Activated CD4-positive, alpha-beta T cell treated with anti-CD3 and anti-CD28 coated beads for 1 hour (primary cell): ENCODE results near the gene ZC3H7B.

Source experiments
- DNase-seq: peaks from one replicate; pipeline ENCODE4 v3.0.0-alpha.2; 2020

Gene ZC3H7B

DNA sequence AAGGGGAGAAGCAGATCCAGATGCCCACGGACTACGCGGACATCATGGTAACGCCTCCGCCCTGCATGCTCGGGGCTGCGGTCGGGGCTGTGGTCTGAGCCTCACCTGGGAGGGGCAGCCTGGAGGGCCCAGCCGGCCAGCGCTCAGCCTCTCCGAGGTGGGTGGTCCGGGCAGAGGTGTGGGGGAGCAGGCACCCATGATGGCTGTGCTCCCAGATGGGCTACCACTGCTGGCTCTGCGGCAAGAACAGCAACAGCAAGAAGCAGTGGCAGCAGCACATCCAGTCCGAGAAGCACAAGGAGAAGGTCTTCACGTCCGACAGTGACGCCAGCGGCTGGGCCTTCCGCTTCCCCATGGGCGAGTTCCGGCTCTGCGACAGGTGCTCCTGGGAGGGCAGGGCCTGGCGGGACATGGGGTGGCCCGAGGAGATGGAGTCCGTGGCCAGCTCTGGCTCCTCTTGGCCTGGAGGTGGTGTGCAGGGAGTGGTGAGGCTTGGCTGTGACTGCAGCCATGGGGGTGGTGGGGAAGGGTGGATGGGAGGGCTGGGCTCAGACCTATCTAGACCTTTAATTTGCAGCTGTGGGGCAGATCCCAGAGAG, 55.2 kb downstream of the ZC3H7B start:
- no peak for DNase-seq

DNA sequence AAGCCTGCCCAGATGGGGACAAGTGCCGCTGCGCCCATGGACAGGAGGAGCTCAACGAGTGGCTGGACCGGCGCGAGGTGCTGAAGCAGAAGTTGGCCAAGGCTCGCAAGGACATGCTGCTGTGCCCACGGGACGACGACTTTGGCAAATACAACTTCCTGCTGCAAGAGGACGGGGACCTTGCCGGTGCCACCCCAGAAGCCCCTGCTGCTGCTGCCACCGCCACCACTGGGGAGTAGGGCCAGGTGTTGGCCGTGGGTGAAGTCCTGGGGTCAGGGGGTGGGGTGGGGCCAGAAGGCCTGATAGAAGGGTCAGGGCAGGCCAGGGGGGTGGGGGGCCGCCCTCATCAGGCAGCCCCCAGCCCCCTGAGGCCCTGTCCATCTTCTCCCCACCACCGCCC, 55.9 kb downstream of the ZC3H7B start:
- no peak for DNase-seq

DNA sequence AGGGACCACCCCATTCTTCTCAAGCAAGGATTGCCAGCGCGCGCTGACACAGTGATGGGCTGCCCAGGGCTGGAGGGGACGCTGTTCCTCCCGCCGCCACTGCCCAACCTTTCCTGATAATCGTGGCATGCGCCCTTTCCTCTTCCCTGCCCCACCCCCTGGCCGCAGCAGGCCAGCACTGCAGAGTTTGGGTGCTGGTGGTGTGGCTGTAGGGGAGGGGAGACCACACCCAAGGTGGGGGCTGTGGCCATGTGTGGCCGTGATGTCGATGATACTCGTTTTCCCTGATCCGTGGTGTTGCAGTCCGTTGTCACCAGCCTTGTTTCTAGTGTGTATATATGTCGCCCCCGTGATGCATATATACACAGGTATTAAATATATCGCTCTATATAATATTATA, 57.6 kb downstream of the ZC3H7B start:
- DNase-seq = no peak

DNA sequence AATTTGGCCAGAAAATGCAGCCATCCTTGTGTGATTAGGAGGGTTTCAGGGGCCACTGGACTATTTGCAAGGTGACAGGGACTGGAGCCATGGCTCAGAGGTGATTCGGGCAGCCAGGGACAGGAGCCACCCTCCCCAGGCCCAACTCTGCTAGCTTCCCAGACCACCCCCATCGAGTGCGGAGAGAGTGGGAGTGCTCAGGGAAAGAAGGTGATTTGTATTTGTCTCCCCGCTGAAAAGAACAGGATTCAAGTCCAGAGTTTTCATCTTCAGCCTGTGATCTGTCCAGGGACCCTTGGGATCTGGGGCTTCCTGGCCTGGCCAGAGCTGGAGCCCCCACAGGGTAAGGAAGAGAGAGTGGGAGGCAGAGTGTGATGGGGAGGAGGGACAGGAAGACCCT, 58.1 kb downstream of the ZC3H7B start:
- DNase-seq = no peak

DNA sequence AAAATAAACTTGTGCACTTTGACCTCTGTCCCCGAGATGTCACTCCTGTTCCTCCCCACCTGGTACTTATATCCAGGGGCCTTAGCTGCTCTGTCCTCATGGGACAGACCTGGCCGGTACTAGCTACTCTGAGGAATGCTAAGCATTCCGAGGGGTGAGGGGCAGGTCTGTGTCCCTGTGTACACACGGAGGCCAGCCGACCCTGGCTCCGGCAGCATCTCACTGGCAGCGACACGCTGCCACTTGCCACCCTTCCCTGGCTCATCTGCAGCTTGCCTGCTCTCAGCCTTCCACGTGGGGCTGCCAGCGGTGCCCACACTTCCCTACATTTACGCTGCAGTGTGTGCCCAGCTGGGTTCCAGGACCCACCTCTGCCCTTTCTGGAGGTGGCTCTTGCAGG, 58.8 kb downstream of the ZC3H7B start:
- no peak for DNase-seq

DNA sequence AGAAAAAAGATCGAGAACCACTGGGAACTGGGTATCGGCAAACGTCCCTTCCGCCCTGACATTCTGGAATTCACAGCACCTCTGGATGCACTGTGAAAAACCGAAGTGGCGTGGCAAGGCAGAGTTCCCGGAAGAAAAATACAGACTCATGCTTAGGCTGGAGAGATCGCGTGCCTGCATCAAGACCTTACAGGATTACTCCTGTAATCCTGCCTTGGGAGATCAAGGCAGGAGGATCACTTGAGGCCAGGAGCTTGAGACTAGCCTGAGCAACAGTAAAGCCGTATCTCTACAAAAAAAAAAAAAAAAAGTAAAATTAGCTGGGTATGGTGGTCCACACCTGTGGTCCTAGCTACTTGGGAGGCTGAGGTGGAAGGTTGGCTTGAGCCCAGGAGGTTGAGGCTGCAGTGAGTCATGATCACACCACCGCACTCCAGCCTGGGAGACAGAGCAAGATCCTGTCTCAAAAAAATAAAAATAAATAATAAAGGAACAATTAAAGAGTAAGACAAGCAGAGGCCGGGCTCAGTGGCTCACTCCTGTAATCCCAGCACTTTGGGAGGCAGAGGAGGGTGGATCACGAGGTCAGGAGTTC, 60.5 kb downstream of the ZC3H7B start:
- no peak for DNase-seq

DNA sequence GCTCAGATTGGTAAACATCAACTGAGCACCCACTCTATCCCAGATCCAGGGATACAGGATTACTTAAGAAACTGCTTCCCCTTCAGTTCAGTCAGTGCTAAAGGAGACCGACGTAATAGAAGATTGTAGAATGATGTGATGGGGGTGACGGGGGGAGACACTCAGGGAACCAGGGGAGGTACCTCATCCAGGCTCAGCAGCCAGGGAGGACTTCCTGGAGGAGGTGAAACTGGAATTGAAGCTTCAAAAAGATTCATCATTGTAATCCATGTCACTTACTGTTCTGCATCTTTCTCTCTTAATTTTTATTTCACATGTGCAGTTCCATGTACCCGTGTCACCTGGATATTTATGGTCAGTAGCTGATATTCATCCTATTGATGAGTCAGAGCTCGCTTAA, 61.3 kb downstream of the ZC3H7B start:
- DNase-seq = no peak

DNA sequence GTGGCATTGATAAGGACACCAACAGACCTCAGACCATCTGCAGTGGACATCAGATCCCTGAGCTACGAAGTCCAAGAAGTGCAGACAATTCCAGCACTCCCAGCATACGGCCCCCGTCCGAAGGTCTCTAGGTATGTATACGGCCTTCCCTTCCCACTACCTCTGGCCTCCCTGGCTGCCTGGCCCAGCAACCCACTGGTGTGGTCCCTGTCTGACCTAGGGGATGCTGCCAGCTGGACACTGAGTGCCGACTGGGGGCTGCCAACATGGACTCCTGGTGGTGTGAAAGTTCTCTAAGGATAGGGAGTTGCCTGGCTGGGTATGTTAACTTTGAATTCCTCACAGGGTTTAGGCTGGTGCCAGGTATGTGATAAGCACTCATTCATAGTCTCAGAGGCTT, 62.9 kb downstream of the ZC3H7B start:
- DNase-seq = no peak

DNA sequence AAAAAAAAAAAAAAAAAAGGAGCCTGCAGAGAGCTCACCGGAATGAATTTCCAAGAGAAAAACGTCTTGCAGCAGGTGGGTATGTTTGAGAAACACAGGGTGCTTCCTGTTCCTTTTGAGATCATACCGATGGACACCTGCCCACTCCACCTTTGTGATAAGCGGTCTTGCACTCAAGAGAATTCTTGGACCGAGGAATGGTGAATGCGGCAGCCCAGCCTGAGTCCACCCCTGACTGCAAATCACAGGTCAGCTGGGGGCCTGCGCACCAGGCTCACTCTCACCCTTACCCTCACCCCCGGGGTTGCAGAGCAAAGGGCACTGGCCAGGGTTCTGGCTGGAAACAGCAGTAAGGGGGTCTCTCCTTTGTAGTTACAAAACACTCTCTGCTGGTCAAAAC, 63.6 kb downstream of the ZC3H7B start:
- DNase-seq = no peak

DNA sequence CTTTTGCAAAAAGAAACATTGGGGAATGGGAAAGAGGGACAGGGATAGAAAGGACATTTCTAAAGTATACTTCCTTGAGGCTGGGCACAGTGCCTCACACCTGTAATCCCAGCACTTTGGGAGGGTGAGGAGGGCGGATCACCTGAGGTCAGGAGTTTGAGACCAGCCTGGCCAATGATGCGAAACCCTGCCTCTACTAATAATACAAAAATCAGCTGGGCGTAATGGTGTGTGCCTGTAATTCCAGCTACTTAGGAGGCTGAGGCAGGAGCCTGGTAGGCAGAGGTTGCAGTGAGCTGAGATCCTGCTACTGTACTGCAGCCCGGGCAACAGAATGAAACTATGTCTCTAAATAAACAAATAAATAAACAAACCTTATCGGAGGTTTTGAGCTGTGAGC, 64.1 kb downstream of the ZC3H7B start:
- no peak for DNase-seq

DNA sequence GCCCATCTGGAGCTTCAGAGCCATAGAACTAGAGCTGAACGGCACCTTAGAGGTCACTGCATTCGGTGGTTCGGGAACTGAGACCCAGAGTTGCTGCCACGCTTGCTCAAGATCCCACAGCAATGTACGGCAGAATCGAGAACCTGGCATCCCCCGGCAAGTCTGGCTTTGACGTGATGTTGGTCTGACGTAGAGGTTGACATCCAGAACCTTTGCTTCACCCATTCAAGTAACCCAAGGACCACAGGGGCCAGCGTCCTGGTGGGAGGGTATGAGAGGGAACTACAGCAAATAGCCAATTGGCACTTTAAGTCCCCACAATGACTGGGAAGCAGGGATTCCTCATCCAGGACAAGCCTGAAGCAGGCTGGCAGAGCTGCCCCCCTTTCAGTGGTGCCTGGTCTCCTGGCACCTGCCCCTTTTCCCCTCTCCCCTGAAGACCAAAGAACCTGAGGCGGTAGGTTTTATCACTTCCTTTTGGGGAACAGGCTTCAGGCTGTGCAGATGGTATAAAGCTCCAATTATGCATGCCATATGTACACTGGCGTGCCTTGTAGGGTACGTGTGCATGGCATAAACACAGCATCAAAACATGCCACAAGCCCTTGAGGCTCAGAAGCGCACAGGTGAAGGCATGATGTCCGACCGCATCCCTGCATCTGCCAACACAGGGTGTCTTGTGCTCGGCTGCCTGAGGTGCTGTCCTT, 65.2 kb downstream of the ZC3H7B start:
- DNase-seq = no peak

DNA sequence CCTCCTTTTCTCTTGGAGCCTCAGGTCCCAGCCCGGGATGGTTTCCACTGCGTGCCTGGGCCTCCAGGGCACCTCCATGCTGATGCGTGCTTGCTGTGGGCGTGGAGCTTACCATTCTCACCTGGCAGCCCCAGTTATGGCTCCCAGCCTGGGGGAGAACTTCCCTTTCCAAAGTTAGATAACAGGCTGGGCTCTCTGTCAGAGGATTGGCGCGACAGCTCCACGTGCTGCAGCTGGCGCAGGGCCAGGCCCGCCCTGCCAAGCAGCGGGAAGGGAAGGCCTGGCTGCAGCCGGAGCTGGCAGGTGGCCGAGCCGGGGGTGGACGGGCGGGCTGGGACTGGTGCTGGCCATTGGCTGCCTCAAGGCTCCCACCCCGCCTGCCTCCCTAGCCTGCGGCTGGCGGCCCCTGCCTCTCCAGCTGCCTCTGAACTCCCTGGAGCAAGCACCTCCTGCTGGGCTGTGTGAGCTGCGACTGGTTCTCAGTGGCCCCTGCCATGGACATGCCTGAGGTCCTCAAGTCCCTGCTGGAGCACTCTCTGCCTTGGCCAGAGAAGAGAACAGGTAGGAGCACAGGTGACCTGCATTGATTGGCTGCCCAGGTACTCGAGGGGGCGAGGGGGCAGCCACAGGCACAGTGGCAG, 65.8 kb downstream of the ZC3H7B start:
- DNase-seq = no peak

DNA sequence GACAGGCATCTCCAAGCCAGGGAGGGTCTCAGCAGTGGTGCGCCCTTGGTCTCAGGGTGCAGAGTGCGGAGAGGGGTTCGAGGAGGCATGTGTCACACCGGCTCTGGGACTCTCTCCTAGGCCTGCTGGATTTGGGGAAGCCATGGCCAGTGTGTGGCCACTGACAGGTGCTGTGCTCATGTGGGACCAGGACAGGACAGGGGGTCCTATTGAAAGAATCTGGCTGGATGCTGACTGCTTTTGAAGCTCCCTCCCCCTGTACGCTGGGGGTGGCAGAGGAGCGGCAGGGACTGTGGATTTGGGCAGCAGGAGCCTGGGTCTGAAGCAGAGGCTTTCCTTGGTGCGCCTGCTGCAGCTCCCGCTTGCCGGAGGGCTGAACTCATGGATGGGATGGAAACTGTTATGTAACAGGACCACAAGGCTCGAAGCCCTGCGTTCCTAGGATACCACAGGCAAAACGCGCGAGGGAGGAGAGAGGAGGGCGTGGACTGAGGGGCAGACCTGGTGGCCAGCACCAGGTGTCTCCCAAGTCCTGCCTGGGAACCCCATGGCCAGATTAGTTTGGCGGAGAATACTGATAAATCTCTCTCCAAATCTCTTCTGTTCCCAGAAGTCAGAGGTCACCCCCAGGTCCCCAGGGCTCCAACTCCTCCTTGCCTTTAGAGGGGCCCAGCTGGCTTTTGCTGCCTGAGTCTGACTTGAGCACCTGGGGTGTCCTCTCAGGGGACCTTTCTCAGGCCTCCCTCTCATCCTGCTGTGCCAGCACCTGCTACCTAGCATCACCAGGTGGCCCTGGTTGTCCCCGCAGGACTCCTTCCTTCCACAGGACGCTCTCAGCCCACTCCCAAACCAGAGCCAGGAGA, 66.6 kb downstream of the ZC3H7B start:
- no peak for DNase-seq

DNA sequence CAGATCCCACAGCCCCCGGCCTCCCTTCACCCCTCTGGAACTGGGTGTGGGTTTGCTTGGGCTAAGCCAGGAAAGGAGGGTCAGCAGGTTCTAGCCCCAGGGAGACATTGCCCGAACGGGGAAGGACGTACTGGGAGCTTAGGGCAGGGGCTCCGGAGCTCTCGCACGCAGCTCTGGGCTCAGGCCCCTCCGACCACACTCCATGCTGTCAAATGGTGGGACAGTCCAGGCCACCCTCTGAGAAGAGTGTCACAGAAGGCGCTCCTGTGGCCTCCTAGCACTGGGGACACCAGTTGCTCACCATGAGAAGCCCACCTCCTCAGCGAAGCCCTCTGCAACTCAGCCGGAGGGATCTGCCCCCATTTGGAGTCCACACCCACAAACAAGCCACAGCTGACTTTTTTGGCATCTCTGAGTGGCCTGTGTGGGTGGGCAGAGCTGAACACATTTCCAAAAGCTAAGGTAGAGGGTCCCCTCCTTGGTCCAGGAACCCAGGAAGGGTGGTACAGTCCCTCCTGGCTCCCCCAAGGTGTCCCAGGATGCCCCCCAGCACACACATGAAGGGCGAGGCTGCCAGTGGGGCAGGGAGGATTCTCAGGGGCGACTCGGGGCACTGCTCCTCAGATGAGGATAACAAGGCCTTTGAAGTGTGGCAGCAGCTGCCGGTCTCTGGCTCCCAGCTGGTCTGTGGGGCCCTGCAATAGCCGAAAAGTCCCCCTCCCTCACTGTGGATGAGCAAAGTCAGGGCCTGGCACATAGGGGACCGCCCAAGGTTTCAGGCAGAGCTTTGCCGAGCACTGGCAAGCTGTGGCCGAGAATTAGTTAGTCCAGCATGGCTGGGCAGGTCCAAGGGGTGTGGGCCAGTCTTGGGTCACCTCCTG, 67.5 kb downstream of the ZC3H7B start:
- no peak for DNase-seq

DNA sequence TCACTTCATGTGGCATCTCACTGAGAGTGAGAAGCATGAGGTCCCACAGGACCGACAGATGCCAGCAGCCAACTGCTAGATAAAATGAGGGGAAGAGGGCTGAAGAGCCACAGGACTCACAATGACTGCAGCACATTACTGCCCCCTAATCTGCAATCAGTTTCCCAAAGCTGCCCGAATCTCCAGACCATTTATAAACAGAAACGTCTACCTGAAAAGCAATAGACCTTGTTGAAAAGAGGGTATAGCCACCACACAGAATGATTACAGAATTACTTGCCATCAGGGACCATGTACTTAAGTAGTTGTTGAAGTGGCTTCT, 68.1 kb downstream of the ZC3H7B start:
- DNase-seq = no peak

DNA sequence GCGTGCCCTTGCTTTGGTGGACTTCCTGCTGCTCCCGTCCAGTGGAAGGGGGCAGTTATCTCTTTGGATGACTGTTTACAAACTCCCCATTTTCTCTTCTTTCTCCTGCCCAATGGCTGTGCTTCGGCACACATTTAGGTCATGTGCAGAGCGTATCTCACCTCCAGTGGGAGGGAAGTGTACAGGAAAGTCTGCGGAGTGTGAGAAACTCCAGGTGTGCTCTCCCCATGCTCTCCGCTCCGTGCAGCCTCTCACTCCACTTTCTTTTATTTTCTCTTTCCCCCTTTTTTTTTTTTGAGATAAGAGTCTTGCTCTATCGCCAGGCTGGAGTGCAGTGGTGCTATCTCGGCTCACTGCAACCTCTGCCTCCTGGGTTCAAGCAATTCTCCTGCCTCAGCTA, 68.5 kb downstream of the ZC3H7B start:
- DNase-seq = no peak

DNA sequence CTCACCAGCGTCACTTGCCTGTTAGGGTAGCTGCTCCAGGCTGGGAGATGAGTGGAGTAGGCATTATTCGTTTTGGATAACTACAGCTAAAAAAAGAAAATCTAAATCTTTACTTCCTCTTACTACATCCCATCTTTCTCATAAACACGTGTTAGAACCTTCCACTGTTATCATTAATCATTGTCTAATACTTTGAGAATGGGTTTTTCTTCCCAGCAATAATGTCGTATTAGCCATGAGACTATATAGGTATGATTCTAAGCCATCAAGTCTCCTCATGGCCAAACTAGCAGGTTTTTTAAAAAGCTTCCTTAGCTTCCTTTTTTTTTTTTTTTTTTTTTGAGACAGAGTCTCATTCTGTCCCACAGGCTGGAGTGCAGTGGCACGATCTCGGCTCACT, 76.5 kb downstream of the ZC3H7B start:
- no peak for DNase-seq

DNA sequence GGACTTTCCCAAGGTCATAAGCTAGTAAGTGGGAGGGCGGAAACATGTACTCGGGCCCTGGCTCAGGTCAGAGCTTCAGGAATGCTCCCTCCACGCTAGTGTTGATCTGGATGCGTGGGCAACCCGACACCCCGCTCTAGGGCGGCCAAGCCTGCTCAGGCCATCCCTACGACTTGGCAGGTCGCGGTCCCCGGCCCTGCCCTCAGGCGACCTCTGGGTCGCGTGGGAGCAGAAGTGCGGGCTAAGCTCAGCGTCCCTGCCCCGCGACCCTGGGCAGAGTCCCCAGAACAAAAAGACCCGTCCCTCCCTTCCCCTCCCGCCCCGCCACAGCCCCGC, 79.6 kb downstream of the ZC3H7B start:
- DNase-seq = no peak

DNA sequence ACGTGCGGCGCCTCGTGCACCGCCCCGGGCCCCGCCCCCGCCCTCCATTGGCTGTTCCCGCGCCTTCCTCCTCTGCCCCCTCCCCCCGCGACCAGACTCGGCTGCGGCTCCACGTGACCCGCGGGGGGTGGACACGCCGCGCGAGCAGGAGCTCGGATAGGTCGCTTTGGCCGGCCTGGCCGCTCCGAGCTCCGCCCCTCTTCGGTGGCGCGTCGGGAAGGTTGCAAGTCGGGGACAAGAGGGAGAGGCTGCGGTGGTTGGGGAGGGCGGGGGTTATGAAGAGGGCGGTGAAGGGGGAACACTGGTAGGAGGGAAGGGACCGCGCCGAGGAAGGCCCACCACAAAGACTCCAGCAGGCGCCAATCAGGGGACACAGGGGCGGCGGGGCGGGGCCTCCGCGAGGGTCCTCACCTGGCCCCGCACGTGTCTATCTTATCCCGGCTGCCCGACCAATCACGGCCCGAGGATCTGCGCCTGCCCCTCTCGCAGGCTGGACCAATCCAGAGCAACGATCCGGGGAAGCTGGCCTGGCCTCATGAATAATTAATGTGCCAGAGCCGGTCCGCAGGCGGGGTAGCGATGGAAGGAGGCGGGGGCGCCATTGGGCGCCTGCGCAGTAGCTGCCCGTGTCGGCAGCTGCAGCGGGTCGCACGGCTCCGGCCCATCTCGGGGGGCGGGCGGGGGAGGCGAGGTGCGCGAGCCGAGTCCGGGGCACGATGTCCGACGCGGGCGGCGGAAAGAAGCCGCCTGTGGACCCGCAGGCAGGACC, 80.2 kb downstream of the ZC3H7B start, which contains the start of gene TEF:
Gene TEF, plus strand, starts transcription at position 614 of the 769 bp plus-strand sequence. Its CDS starts 103 bp downstream, at position 717.
- peak; percentile 97 for DNase-seq

DNA sequence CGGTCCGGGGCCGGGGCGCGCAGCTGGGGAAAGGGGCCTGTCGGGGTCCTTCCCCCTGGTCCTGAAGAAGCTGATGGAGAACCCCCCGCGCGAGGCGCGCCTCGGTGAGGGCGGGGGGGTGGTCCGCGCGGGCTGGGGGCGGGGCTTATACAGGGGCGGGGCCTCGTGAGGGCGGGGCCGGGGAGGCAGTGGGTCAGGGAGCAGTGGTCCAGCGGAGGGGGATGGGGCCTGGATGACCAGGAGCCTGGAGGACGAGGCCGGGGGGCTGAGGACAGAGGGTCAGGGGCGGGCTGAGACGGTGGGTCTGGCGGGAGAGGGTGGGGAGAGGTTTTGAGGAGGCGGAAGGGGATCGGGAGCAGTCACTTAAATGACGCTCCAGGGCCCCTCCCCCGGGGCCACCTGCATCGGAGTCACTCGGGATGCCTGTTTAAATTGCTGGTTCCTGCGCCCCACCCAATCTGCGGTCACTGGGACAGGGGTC, 80.8 kb downstream of the ZC3H7B start:
- peak; percentile 49 for DNase-seq

DNA sequence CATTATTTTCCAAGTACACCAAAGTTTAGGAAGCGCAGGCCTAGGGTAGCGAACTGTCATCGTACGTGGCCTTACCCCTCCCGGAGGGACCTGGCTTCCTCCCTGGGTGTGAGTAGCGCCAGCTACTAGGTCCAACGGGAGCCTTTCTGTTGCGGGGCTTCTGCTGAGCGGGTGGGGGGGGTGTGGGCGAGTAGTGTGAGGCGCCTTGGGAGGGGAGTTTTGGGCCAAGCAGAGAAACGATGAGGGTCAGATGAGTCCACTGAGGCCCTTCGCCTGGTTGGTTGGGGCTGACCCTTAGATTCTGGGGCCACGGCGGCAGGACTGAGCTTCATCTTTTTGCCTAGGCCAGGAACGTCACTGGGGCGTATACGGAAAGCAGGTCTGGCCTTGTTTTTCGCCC, 81.3 kb downstream of the ZC3H7B start:
- DNase-seq = no peak
